Stimulated activated CD8-positive, alpha-beta memory T cell treated with anti-CD3 and anti-CD28 coated beads, Interleukin-7, amount 100 ng/mL, for 48 hours (primary cell): ENCODE data around the gene SPAM1.
"Not testable (repeated sequence)": the region's sequence is repeated elsewhere in the genome, so short reads cannot be mapped to it uniquely, and the experiment has no call there.

Source experiments
- DNase-seq, 2 donors: peaks; one replicate each; pipeline ENCODE4 v3.0.0-alpha.2; 2020; ENCODE audit warnings: low read depth in 1 of 2; ENCODE audit errors: extremely low read depth in 1 of 2

SPAM1 gene

GRCh38 chr7:123948136-123948535 lies 23.1 kb downstream of the SPAM1 start:
- no peak for DNase-seq

DNA sequence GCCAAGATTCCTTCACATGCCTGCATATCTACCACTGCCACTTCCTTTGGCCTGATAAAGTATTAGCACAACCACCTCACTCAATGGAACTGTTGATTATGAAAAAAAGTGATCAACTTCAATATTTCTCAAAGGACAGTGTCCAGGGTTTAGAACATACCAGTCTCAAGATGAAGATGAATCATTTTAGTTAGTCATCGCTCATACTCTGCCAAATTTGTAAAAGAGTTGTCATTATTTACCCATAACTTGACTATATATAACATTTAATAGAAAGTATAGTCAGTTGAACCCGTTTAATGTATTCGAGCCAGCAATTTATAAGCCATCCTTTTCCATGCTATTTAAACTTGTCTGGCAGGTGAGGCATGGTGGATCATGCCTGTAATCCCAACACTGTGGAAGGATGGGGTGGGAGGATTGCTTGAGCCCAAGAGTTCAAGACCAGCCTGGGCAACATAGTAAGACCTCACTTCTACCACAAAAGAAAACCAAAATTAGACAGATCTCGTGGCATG lies 33.2 kb downstream of the SPAM1 start:
- no peak for DNase-seq

GRCh38 chr7:123961771-123962170 lies 36.7 kb downstream of the SPAM1 start:
- DNase-seq = no peak

DNA sequence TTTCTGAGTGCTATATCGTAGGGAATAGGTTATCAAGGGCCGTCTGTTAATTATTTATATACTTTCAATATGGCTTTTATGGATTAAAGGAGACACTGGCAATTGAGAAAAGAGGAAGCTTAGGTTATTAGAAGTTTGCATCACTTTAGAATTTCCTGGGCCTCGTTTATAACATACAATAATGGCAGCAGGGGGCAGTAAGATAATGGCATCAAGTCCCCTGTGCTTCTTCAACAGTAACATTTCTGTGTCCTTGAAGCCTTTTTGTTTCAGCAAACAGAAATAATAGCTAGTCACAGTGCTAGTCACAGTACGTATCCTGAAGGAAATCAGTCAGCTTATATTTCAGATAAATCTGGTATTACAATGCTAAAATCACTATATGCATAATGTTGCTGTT lies 41.9 kb downstream of the SPAM1 start:
- DNase-seq = no peak

DNA sequence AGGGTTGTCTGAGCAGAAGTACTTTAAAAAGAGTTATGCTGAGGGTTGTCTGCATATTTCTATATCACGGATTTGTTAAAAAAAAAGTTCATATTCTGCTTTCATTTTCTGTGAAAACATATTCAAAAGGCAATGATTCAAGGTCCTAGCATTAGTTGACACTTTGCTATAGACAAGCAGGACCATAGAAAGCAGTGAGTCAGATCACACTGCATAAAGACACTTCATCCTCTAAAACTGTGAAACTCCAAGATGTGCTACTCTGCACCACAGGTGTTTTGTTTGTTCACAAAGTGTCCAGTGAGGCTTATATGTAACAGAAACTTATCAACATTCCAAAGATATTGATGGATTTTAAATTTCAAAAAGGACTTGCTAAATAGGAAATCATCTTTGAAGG lies 47.0 kb downstream of the SPAM1 start:
- DNase-seq = no peak

- no peak for DNase-seq
Observed at GRCh38 chr7:123972831-123973230, 47.8 kb downstream of the SPAM1 start.

GRCh38 chr7:123974326-123974908 lies 49.4 kb downstream of the SPAM1 start:
- DNase-seq = no peak

GRCh38 chr7:123975084-123975483 lies 50.0 kb downstream of the SPAM1 start:
- no peak for DNase-seq

DNA sequence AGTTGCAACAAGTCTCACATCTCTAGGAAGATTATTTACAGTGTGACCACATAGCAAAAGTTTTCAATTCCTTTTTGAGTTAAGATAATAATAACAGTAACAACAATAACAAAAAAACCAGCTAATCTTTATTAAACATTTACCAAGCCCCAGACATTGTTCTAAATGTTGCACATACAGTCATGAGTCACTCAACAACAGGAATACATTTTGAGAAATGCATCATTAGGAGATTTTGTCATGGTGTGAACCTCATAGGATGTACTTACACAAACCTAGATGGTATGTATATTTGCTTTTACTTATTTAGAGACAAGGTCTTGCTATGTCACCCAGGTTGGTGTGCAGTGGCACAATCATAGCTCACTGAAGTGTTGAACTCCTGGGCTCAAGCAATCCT lies 52.0 kb downstream of the SPAM1 start:
- DNase-seq = no peak

DNA sequence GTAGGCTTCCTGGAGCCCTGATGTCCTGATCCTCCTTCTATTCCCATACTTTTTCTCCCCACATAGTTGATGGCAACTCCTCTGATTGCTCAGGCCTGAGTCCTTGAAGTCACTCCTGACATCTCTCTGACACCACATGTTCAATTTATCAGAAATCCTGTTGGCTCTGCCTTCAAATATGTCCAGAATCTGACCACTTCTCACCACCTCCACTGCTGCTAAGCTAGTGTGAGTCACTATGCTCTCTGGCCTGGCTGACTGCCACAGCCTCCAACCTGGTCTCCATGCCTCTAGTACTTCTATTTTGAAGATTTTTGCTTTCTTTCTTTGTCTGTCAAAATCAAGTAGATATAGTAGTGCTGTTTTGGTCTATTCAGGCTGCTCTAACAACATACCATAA lies 54.8 kb downstream of the SPAM1 start:
- DNase-seq = no peak

- no peak for DNase-seq
Observed at GRCh38 chr7:123987445-123987844, 62.4 kb downstream of the SPAM1 start.

DNA sequence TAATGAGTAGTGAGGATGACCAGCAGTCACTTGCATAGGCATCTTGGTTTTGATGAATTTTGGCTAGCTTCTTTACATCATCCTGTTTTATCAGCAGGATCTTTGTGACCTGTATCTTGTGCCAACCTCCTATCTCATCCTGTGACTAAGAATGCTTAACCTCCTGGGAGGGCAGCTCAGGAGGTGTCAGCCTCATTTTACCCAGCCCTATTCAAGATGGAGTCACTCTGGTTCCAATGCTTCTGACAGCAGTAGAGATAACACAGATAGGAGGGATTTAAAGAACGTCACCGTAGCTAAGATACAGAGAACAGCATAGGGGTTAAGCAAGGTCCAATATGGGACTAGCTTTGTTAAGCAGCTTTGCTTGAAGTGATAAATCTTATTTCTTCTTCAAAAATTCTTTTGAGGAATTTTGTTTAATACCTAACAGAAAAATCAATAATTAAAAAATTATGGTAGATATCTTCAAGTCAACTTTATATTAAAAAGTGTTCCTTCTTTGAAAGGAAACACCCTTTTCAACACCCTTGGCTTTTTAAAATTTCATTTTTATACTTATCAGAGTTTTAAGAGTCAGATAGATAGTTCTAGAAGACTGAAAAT lies 68.0 kb downstream of the SPAM1 start:
- DNase-seq = no peak

DNA sequence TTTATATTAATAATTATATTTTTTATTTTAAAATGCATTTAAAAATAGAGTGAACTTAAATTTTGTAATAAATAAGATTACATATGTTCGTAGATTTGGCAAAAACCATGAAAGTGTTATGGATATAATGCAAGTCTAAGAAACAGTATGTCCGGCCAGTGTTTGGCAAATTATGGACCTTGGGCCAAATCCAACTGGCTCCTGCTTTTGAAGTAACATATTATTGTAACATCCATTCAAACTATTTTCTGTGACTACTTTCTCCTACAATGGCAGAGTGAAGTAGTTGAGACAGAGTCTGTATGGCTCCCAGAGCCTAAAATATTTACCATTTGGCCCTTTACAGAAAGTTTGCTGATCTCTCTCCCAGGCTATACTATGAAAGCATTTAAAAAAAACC lies 69.0 kb downstream of the SPAM1 start:
- no peak for DNase-seq

DNA sequence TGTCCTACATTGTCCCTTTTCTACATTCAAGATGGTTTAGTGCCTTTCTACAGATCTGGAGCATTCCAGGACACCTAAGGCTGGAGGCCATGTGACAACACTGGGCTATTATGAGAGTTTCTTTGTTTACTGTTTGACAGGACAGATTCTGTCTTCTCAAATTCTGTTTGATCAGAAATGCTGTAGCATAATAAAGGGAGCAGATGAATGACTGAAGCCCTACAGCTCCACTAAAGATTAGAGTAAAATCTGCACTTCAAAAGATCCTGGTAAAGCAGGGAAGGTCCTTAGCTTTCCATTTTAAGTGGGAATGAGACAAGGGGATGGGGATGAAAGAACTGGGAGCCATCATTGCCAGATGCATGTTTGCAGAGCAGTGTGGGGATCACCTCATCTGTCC lies 69.4 kb downstream of the SPAM1 start:
- no peak for DNase-seq

DNA sequence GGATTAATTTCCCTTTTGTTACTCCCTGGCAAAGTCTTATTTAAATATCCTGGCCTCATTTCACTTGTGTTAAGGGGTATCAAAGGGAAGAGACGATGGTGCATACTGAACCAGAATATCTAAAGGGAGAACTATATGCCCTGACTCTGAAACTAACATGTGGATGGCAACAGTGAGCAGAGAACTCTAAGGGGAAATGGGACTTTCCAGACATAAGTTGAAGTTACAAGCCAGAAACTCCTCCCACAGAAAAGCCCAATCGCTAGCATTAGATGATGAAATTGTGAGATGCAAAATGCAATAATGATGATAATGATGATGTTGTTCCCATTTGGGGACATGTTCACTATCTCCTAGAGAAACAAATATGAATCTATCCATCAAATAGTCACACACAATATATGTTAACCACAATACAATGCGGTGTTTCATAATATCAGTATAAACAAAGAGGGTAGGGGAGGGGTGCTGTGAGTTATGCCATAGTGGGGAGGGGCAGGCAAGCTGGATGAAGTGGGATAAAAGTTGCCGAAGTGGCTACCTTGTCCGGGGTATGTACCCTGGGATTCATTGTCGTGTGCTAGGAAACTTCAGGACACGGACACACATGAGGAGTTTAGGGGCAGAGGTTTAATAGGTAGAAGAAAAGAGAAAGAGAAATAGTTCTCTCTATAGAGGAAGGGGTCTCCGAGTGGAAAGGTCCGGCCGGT lies 70.7 kb downstream of the SPAM1 start:
- DNase-seq = no peak

DNA sequence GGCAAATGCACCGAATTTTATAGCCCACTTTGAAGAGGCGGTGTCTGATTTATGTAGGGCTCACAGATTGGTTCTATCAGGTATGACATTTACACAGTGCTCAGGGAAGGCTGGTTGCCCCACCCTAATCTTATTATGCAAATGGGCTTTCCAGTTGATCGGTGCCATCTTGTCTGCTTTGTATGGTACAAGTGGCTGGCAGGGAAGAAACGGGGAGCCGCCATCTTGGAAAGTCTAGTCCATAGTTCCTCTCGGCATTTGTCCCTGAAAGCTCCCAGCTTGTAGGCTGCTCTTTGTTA lies 71.2 kb downstream of the SPAM1 start:
- no peak for DNase-seq

GRCh38 chr7:123998921-123999320 lies 73.9 kb downstream of the SPAM1 start:
- no peak for DNase-seq

DNA sequence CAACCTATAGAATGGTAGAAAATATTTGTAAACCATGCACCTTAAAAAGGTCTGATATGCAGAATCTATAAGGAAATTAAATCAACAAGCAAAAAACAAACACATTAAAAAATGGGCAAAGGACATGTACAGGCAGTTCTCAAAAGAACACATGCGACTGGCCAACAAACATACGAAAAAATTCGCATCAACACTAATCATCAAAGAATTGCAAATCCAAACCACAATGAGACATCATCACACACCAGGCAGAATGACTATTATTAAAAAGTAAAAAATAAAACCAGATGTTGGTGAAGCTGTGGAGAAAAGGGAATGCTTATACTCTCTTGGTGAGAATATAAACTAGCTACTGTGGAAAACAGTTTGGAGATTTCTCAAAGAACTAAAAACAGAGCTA lies 74.7 kb downstream of the SPAM1 start:
- no peak for DNase-seq

- not testable (repeated sequence) for DNase-seq
Observed at GRCh38 chr7:124008296-124008695, 83.3 kb downstream of the SPAM1 start.

GRCh38 chr7:124009321-124009720 lies 84.3 kb downstream of the SPAM1 start:
- no peak for DNase-seq
